Caki2 (cell line): Measurements from ENCODE around the gene MTFR1L. TPM values are rescaled to one million over a fixed set of nuclear protein-coding genes. Genes with fewer than 3 reads are reported as not detected.

ENCODE experiments used
- total RNA-seq: library from RNA; depleted of rRNA; stranded (reverse); fragments of >200 nt; shearing (Covaris generic); gene quantifications from 2 replicates; pipeline ENCODE4 v1.2.3, GENCODE V29; 2014; ENCODE audit warnings: low replicate concordance; rRNA removed

MTFR1L gene
- total RNA-seq, 1 experiment from 2014 or later = 12.3 TPM

Other genes with a start within 250 kb of the MTFR1L start
- not detected in 2 replicates for gene MAN1C1, start 203.2 kb upstream of the MTFR1L start, total RNA-seq
- gene SELENON, start 19.8 kb upstream of the MTFR1L start, total RNA-seq = 13.8 and 16.9 TPM in 2 replicates
- 11.5 and 13.1 TPM in 2 replicates for gene AUNIP, start 39.5 kb downstream of the MTFR1L start, total RNA-seq
- gene PAQR7, start 55.8 kb downstream of the MTFR1L start, total RNA-seq = 7.0 and 14.1 TPM in 2 replicates
- 65.2 and 92.4 TPM in 2 replicates for gene STMN1, start 86.5 kb downstream of the MTFR1L start, total RNA-seq
- gene PAFAH2, start 178.1 kb downstream of the MTFR1L start, total RNA-seq = 11.8 and 16.6 TPM in 2 replicates
- gene EXTL1, start 201.8 kb downstream of the MTFR1L start, total RNA-seq = not detected in 2 replicates
- gene SLC30A2, start 226.2 kb downstream of the MTFR1L start, total RNA-seq = not detected in 2 replicates
- gene TRIM63, start 247.7 kb downstream of the MTFR1L start, total RNA-seq = not detected in 2 replicates